Endodermal cell (in vitro differentiated cells): ENCODE results near the gene CFAP54. TPM values are rescaled to one million over a fixed set of nuclear protein-coding genes. Genes with fewer than 3 reads are reported as not detected.
A peak's percentile ranks its signal among the peaks of the same experiment; 100 is the strongest.

Experiments used
- DNase-seq: peaks from one replicate; pipeline ENCODE4 v3.0.0-alpha.2; 2017
- H3K27ac ChIP-seq: 2 replicates; pipeline ENCODE4 v1.5.1; 2013; ENCODE audit warnings: mild to moderate bottlenecking, low read depth, low read length, moderate library complexity
- H3K27me3 ChIP-seq: 2 replicates; pipeline ENCODE4 v1.6.1; 2013; ENCODE audit warnings: mild to moderate bottlenecking, low read length, moderate library complexity; ENCODE audit not compliant: insufficient read depth, control insufficient read depth, poor library complexity, severe bottlenecking
- H3K36me3 ChIP-seq: 2 replicates; pipeline ENCODE4 v1.7.0; 2013; ENCODE audit warnings: mild to moderate bottlenecking, low read length, moderate library complexity; ENCODE audit not compliant: control insufficient read depth, insufficient read depth
- H3K4me1 ChIP-seq: one replicate; pipeline ENCODE4 v1.7.0; 2013; ENCODE audit warnings: low read length; ENCODE audit not compliant: control insufficient read depth, insufficient read depth
- H3K4me3 ChIP-seq: 2 replicates; pipeline ENCODE4 v1.5.1; 2013; ENCODE audit warnings: mild to moderate bottlenecking, low read length, moderate library complexity
- H3K9ac ChIP-seq: 2 replicates; pipeline ENCODE4 v1.6.1; 2013; ENCODE audit warnings: mild to moderate bottlenecking, low read length, moderate library complexity; ENCODE audit not compliant: poor library complexity, severe bottlenecking; ENCODE audit errors: extremely low read depth
- H3K9me3 ChIP-seq: 2 replicates; pipeline ENCODE4 v1.6.1; 2013; ENCODE audit warnings: mild to moderate bottlenecking, low read length, moderate library complexity; ENCODE audit not compliant: control insufficient read depth
- H3K27ac Mint-ChIP-seq: 2 replicates; pipeline ENCODE4 v1.8.0; 2020; ENCODE audit warnings: mixed read lengths
- H3K27me3 Mint-ChIP-seq: 2 replicates; pipeline ENCODE4 v1.8.0; 2021; ENCODE audit warnings: mild to moderate bottlenecking, mixed read lengths; ENCODE audit not compliant: insufficient read depth
- H3K36me3 Mint-ChIP-seq: 2 replicates; pipeline ENCODE4 v1.8.0; 2020; ENCODE audit warnings: low read depth, mixed read lengths
- H3K4me1 Mint-ChIP-seq: 2 replicates; pipeline ENCODE4 v1.8.0; 2020; ENCODE audit warnings: mixed read lengths
- H3K4me3 Mint-ChIP-seq: 2 replicates; pipeline ENCODE4 v1.8.0; 2020; ENCODE audit warnings: mild to moderate bottlenecking, moderate library complexity, mixed read lengths
- H3K9me3 Mint-ChIP-seq: 2 replicates; pipeline ENCODE4 v1.8.0; 2020; ENCODE audit warnings: mild to moderate bottlenecking, mixed read lengths
- CTCF ChIP-seq: fragments of 200-600 bp; sonication (generic); conservative IDR thresholded peaks from 2 replicates; pipeline ENCODE4 v1.5.0; 2021; ENCODE audit warnings: antibody characterized with exemption, mild to moderate bottlenecking
- WGBS, 2 experiments: methylation state at CpG; one replicate each; pipeline versions ENCODE4 v1.1.5 to v1.1.7; 2013; ENCODE audit warnings: missing lambda C conversion rate in 2 of 2, mixed read lengths in 1 of 2; ENCODE audit not compliant: insufficient coverage in 1 of 2, insufficient read length in 1 of 2; 5-methylcytosine and 5-hydroxymethylcytosine counted together
- total RNA-seq, 2 donors: library from RNA; stranded (reverse); fragmentation: NEBNext Ultra II Directional in 1 of 2; extraction: Animal tissue kit (Norgen Biotek cat#: 25700) in 1 of 2; gene quantifications; 2 replicates in 1 of 2; 3 replicates in 1 of 2; pipeline ENCODE4 v1.2.1, GENCODE V29; 2021

The CFAP54 gene
- total RNA-seq, 2 donors from 2014 or later: 1.5 to 1.7 TPM

GRCh38 chr12:96623155-96623554, 133.8 kb downstream of the CFAP54 start:
- Mint-ChIP-seq H3K27ac (peak overlapping the region; percentile 74), H3K4me3 (no peak overlapping the region), H3K36me3 (no peaks in the 10 kb centered on the region), H3K4me1 (peaks cover 20% of the 10 kb centered on the region), H3K27me3 (peaks cover 12% of the 10 kb centered on the region), H3K9me3 (no peaks in the 10 kb centered on the region)
- H3K27ac ChIP-seq: no peak overlapping the region
- no peak overlapping the region for H3K9ac ChIP-seq
- no peak overlapping the region for H3K4me3 ChIP-seq
- H3K36me3 ChIP-seq: no peaks in the 10 kb centered on the region
- no peaks in the 10 kb centered on the region for H3K9me3 ChIP-seq
- TF ChIP-seq CTCF: no peak
- H3K4me1 ChIP-seq: no peaks in the 10 kb centered on the region
- peaks cover 51% of the 10 kb centered on the region for H3K27me3 ChIP-seq
- DNase-seq: no peak

GRCh38 chr12:96623656-96624217, 134.4 kb downstream of the CFAP54 start:
- peak overlapping the region; percentile 74 for H3K27ac Mint-ChIP-seq

GRCh38 chr12:96635844-96636243, 146.5 kb downstream of the CFAP54 start:
- H3K9ac ChIP-seq: no peak overlapping the region
- H3K27me3 ChIP-seq: no peaks in the 10 kb centered on the region
- Mint-ChIP-seq H3K9me3 (peaks cover 4% of the 10 kb centered on the region), H3K36me3 (no peaks in the 10 kb centered on the region), H3K4me3 (no peak overlapping the region), H3K4me1 (peaks cover 10% of the 10 kb centered on the region), H3K27ac (no peak overlapping the region), H3K27me3 (peaks cover 2% of the 10 kb centered on the region)
- H3K27ac ChIP-seq: no peak overlapping the region
- WGBS, 2 experiments: 67 to 85% methylated on average over 1 to 3 of the region's 3 CpGs
- no peaks in the 10 kb centered on the region for H3K36me3 ChIP-seq
- no peaks in the 10 kb centered on the region for H3K9me3 ChIP-seq
- DNase-seq: no peak
- H3K4me1 ChIP-seq: no peaks in the 10 kb centered on the region
- no peak for TF ChIP-seq CTCF
- no peak overlapping the region for H3K4me3 ChIP-seq

More at GRCh38 chr12:96623656-96624217, 134.4 kb downstream of the CFAP54 start:
- Histone ChIP-seq H3K9me3 (no peaks in the 10 kb centered on the region), H3K9ac (no peak overlapping the region), H3K4me3 (no peak overlapping the region), H3K27me3 (peaks cover 51% of the 10 kb centered on the region), H3K4me1 (no peaks in the 10 kb centered on the region), H3K36me3 (no peaks in the 10 kb centered on the region), H3K27ac (no peak overlapping the region)
- Mint-ChIP-seq H3K36me3 (no peaks in the 10 kb centered on the region), H3K4me3 (no peak overlapping the region), H3K9me3 (no peaks in the 10 kb centered on the region), H3K27me3 (peaks cover 18% of the 10 kb centered on the region), H3K4me1 (peaks cover 20% of the 10 kb centered on the region)
- WGBS, 2 experiments: 67 to 69% methylated on average over 2 to 3 of the region's 4 CpGs
- TF ChIP-seq CTCF: no peak
- no peak for DNase-seq
